Activated naive CD8-positive, alpha-beta T cell treated with anti-CD3 and anti-CD28 coated beads, Interleukin-2, amount 50 U/mL, for 24 hours (primary cell): Measurements from ENCODE around the gene SMC1A.
A peak's percentile ranks its signal among the peaks of the same experiment; 100 is the strongest.
"Not testable (repeated sequence)": the region's sequence is repeated elsewhere in the genome, so short reads cannot be mapped to it uniquely, and the experiment has no call there.

ENCODE experiments used
- ATAC-seq: fragments of 150-1000 bp; cut with Tn5 transposase; one replicate; pipeline ENCODE4 v1.10.0; 2021
- DNase-seq: peaks from one replicate; pipeline ENCODE4 v3.0.0; 2021
- H3K27ac Mint-ChIP-seq: one replicate; pipeline ENCODE4 v1.8.0; 2021; ENCODE audit warnings: mild to moderate bottlenecking, mixed read lengths
- H3K27me3 Mint-ChIP-seq: one replicate; pipeline ENCODE4 v1.8.0; 2021; ENCODE audit warnings: mixed read lengths
- H3K36me3 Mint-ChIP-seq: one replicate; pipeline ENCODE4 v1.8.0; 2021; ENCODE audit warnings: low read depth, mixed read lengths
- H3K4me1 Mint-ChIP-seq: one replicate; pipeline ENCODE4 v1.8.0; 2021; ENCODE audit warnings: mixed read lengths
- H3K4me3 Mint-ChIP-seq: one replicate; pipeline ENCODE4 v1.8.0; 2021; ENCODE audit warnings: mild to moderate bottlenecking, moderate library complexity, mixed read lengths
- H3K9me3 Mint-ChIP-seq: one replicate; pipeline ENCODE4 v1.8.0; 2021; ENCODE audit warnings: mixed read lengths

The SMC1A gene

GRCh38 chrX:53438174-53438831 is 15.8 kb upstream of the SMC1A start:
- Mint-ChIP-seq H3K9me3 (no peaks in the 10 kb centered on the region), H3K4me1 (peaks cover 45% of the 10 kb centered on the region), H3K36me3 (peaks cover 2% of the 10 kb centered on the region), H3K4me3 (no peak overlapping the region), H3K27me3 (peaks cover 9% of the 10 kb centered on the region), H3K27ac (peak overlapping the region; percentile 20)
- no peak for ATAC-seq
- no peak for DNase-seq

GRCh38 chrX:53437206-53437605 is 14.8 kb upstream of the SMC1A start:
- ATAC-seq = no peak
- Mint-ChIP-seq H3K27me3 (peaks cover 9% of the 10 kb centered on the region), H3K9me3 (no peaks in the 10 kb centered on the region), H3K27ac (no peak overlapping the region), H3K4me1 (peaks cover 45% of the 10 kb centered on the region), H3K4me3 (no peak overlapping the region), H3K36me3 (peaks cover 4% of the 10 kb centered on the region)
- DNase-seq = no peak

DNA sequence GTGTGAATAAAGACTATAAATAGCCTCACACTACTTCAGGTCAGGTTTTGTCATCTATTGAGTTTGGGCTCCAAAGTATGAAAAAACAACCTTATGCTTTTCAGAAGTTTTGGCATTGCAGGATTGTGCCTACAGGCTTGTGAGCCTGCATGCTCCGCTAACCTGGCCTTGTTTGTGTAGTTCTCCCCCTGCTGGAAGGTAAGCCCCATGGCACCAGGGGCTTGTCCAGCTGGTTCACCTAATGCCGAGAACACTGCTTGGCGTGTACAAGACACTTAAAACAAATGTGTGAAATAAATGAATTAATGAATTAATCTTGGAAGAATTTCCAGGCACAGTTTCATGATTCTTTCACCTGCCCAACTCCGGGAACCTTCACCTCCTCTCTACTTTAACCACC is 13.5 kb upstream of the SMC1A start:
- DNase-seq = peak; percentile 54
- H3K27ac Mint-ChIP-seq = no peak overlapping the region
- ATAC-seq = peak; percentile 68

GRCh38 chrX:53433651-53434639 is 11.5 kb upstream of the SMC1A start, which contains the start of gene HSD17B10:
Gene HSD17B10, minus strand, starts transcription at chrX:53434370. Its CDS starts 25 bp downstream, at chrX:53434345.
- Mint-ChIP-seq H3K4me1 (peaks cover 27% of the 10 kb centered on the region), H3K9me3 (no peaks in the 10 kb centered on the region), H3K36me3 (peaks cover 4% of the 10 kb centered on the region), H3K27ac (peak within 1 kb of the TSS; percentile 94), H3K27me3 (peaks cover 4% of the 10 kb centered on the region), H3K4me3 (peak within 1 kb of the TSS; percentile 99)
- DNase-seq = peak; percentile 88
- ATAC-seq = peak; percentile 95

More for the DNA sequence above, 13.5 kb upstream of the SMC1A start:
- Mint-ChIP-seq H3K4me3 (no peak overlapping the region), H3K4me1 (peaks cover 37% of the 10 kb centered on the region), H3K9me3 (no peaks in the 10 kb centered on the region), H3K36me3 (peaks cover 4% of the 10 kb centered on the region), H3K27me3 (peaks cover 9% of the 10 kb centered on the region)

DNA sequence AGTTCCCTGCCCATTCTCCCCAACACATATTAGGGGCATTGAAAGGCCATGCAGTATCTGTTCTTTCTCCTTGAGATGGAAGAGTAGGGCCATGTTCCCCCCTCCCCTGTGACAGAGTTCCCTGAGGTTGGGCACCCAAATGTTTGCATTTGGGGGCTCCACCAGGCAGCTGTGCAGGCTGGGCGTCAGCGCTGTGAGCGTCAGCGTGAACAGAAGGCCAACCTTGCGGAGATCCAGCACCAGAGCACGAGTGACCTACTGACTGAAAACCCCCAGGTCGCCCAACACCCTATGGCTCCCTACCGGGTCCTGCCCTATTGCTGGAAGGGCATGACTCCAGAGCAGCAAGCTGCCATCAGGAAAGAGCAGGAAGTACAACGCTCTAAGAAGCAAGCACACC is 7.8 kb upstream of the SMC1A start:
- Mint-ChIP-seq H3K27ac (no peak overlapping the region), H3K36me3 (peaks cover 4% of the 10 kb centered on the region)
- no peak for ATAC-seq

GRCh38 chrX:53429755-53430154 is 7.3 kb upstream of the SMC1A start:
- DNase-seq (no peak), ATAC-seq (no peak)
- Mint-ChIP-seq H3K4me3 (no peak overlapping the region), H3K27me3 (no peaks in the 10 kb centered on the region), H3K4me1 (peaks cover 6% of the 10 kb centered on the region), H3K27ac (no peak overlapping the region), H3K36me3 (peaks cover 4% of the 10 kb centered on the region), H3K9me3 (no peaks in the 10 kb centered on the region)

More for the DNA sequence above, 7.8 kb upstream of the SMC1A start:
- DNase-seq = no peak
- Mint-ChIP-seq H3K27me3 (no peaks in the 10 kb centered on the region), H3K9me3 (no peaks in the 10 kb centered on the region), H3K4me1 (peaks cover 10% of the 10 kb centered on the region), H3K4me3 (no peak overlapping the region)

DNA sequence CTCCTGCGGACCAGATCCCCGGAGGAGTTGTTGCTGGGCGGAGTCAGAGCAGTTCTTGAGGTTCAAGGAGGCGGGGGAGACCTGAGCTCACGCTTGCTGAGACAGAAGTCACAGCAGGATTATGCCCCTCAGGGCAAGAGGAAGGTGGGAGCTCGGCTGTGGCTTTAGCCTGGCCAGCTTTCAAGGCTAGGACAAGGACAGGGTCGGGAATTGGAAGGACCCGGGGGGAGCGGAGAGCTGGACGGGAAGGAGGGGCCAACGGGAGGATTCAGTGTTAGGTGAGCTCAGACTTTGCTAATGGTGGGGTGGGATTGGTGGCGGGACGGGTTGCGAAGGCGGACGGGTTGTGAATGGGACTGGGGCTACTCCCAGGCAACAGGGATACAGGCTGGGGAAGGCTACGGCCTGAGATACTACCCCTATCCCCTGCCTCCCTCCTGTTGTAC is 430 bp upstream of the SMC1A start, which contains the start of gene RIBC1:
Gene RIBC1, plus strand, starts transcription at position 13 of the 446 bp plus-strand sequence. CDS start 3,404 bp downstream, outside the sequence.
- DNase-seq (no peak), ATAC-seq (no peak)
- peak within 1 kb of the TSS; percentile 94 for H3K27ac Mint-ChIP-seq
- H3K27me3 Mint-ChIP-seq = no peaks in the 10 kb centered on the region
- H3K4me3 Mint-ChIP-seq = peak within 1 kb of the TSS; percentile 92
- no peaks in the 10 kb centered on the region for H3K9me3 Mint-ChIP-seq
- peaks cover 22% of the 10 kb centered on the region for H3K4me1 Mint-ChIP-seq
- H3K36me3 Mint-ChIP-seq = peaks cover 17% of the 10 kb centered on the region

DNA sequence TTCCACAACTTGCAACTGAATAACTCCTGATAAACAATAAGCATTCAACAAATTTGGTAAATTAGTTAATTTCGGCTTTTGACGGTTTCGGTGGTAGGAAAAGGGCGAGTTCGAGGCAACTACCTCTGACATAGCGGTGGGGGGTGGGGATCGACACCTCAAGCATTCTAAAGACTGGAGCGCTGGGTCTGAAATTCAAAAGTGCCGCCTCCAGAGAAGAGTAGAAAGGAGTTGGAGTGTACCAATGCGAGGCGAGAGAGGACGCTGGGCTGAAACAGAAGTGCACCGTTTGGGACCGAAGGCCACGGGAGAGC is 725 bp downstream of the SMC1A start:
- H3K27ac Mint-ChIP-seq = peak overlapping the region; percentile 94
- H3K27me3 Mint-ChIP-seq = no peaks in the 10 kb centered on the region
- no peak for ATAC-seq
- peaks cover 26% of the 10 kb centered on the region for H3K4me1 Mint-ChIP-seq
- H3K36me3 Mint-ChIP-seq = peaks cover 22% of the 10 kb centered on the region
- peak overlapping the region; percentile 92 for H3K4me3 Mint-ChIP-seq
- H3K9me3 Mint-ChIP-seq = no peaks in the 10 kb centered on the region
- no peak for DNase-seq

GRCh38 chrX:53421125-53421524 is 1.3 kb downstream of the SMC1A start:
- Mint-ChIP-seq H3K4me3 (peak overlapping the region; percentile 92), H3K36me3 (peaks cover 22% of the 10 kb centered on the region), H3K9me3 (no peaks in the 10 kb centered on the region), H3K27ac (peak overlapping the region; percentile 94), H3K27me3 (no peaks in the 10 kb centered on the region), H3K4me1 (peaks cover 26% of the 10 kb centered on the region)
- ATAC-seq (no peak), DNase-seq (no peak)

- not testable (repeated sequence) for H3K27ac Mint-ChIP-seq, DNase-seq, H3K27me3 Mint-ChIP-seq, H3K9me3 Mint-ChIP-seq, ATAC-seq
- H3K4me3 Mint-ChIP-seq = peak overlapping the region; percentile 92
- H3K36me3 Mint-ChIP-seq = peaks cover 22% of the 10 kb centered on the region
- H3K4me1 Mint-ChIP-seq = peaks cover 26% of the 10 kb centered on the region
Observed at GRCh38 chrX:53420351-53420750, 2.1 kb downstream of the SMC1A start.

GRCh38 chrX:53412446-53412845 is 10.0 kb downstream of the SMC1A start:
- H3K4me3 Mint-ChIP-seq = no peak overlapping the region
- H3K4me1 Mint-ChIP-seq = peaks cover 1% of the 10 kb centered on the region
- ATAC-seq (no peak), DNase-seq (no peak)
- H3K27ac Mint-ChIP-seq = no peak overlapping the region
- H3K36me3 Mint-ChIP-seq = peaks cover 34% of the 10 kb centered on the region
- no peaks in the 10 kb centered on the region for H3K9me3 Mint-ChIP-seq
- H3K27me3 Mint-ChIP-seq = no peaks in the 10 kb centered on the region

- Mint-ChIP-seq H3K27ac (no peak overlapping the region), H3K27me3 (no peaks in the 10 kb centered on the region), H3K9me3 (no peaks in the 10 kb centered on the region), H3K4me3 (no peak overlapping the region), H3K4me1 (no peaks in the 10 kb centered on the region), H3K36me3 (peaks cover 38% of the 10 kb centered on the region)
- DNase-seq (no peak), ATAC-seq (no peak)
Observed at GRCh38 chrX:53403535-53403934, 18.9 kb downstream of the SMC1A start.

- no peaks in the 10 kb centered on the region for H3K4me1 Mint-ChIP-seq
- H3K9me3 Mint-ChIP-seq = no peaks in the 10 kb centered on the region
- no peaks in the 10 kb centered on the region for H3K27me3 Mint-ChIP-seq
- no peak overlapping the region for H3K27ac Mint-ChIP-seq
- peaks cover 51% of the 10 kb centered on the region for H3K36me3 Mint-ChIP-seq
- ATAC-seq (no peak), DNase-seq (no peak)
- H3K4me3 Mint-ChIP-seq = no peak overlapping the region
Observed at GRCh38 chrX:53398216-53398615, 24.2 kb downstream of the SMC1A start.

DNA sequence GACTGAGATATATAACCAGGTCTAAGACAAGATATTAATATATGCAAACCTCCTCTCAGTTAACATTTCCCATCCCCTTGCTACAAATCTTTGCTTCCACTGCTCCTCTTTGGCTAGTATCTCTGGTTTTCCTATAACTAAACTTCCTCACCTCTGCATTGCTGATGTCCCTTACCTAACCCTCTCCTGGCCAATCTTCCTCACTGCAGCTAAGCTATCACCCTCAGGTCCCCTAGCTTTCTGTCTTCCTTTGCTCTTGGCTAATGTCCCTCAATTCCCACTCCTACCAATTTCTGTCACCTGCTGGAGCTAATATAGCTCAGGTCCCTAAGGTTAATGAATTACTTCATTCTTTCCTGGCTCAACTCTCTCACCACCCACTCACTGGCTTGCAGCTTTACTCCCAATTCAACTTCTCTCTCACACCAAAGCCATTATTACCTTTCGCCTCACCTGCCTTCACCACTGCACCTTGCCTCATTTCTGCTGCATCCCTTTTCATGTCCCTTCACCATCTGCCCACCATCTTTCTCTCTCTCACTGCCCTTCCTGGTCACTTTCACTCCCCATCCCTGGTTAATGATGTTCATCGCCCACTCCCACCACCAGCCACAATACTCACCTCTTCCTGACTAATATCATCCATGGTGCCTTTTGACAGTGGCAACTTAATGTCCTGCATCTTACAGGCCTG is 26.7 kb downstream of the SMC1A start:
- DNase-seq = no peak

More for the DNA sequence above, 26.7 kb downstream of the SMC1A start:
- Mint-ChIP-seq H3K27ac (peak overlapping the region; percentile 15), H3K4me1 (no peaks in the 10 kb centered on the region), H3K27me3 (no peaks in the 10 kb centered on the region), H3K36me3 (peaks cover 39% of the 10 kb centered on the region), H3K4me3 (no peak overlapping the region), H3K9me3 (no peaks in the 10 kb centered on the region)
- ATAC-seq = no peak
